Medulla oblongata (tissue), 1 donor: Measurements from ENCODE around the gene CCDC3.

ENCODE experiments used
- DNase-seq: peaks from one replicate; pipeline ENCODE4 v3.0.0-alpha.2; 2015; ENCODE audit errors: extremely low spot score

The CCDC3 gene

GRCh38 chr10:12924911-12925310 is 76.6 kb downstream of the CCDC3 start:
- DNase-seq = no peak

- no peak for DNase-seq
Measured at GRCh38 chr10:12922117-12922900, 79.2 kb downstream of the CCDC3 start.

- DNase-seq = no peak
Measured at GRCh38 chr10:12921163-12921562, 80.3 kb downstream of the CCDC3 start.

GRCh38 chr10:12919574-12919973 is 81.9 kb downstream of the CCDC3 start:
- DNase-seq = no peak

- DNase-seq = no peak
Measured at GRCh38 chr10:12916587-12916986, 84.9 kb downstream of the CCDC3 start.

GRCh38 chr10:12915637-12916168 is 85.8 kb downstream of the CCDC3 start:
- DNase-seq = no peak

- no peak for DNase-seq
Measured at GRCh38 chr10:12914111-12914510, 87.4 kb downstream of the CCDC3 start.

GRCh38 chr10:12911795-12912194 is 89.7 kb downstream of the CCDC3 start:
- DNase-seq = no peak

GRCh38 chr10:12910835-12911234 is 90.7 kb downstream of the CCDC3 start:
- DNase-seq = no peak

- no peak for DNase-seq
Measured at GRCh38 chr10:12909836-12910185, 91.7 kb downstream of the CCDC3 start.

GRCh38 chr10:12909182-12909835 is 92.2 kb downstream of the CCDC3 start:
- DNase-seq = no peak

GRCh38 chr10:12908773-12909172 is 92.7 kb downstream of the CCDC3 start:
- no peak for DNase-seq

- no peak for DNase-seq
Measured at GRCh38 chr10:12907656-12908055, 93.9 kb downstream of the CCDC3 start.

- DNase-seq = no peak
Measured at GRCh38 chr10:12906051-12906541, 95.4 kb downstream of the CCDC3 start.

- no peak for DNase-seq
Measured at GRCh38 chr10:12905067-12905466, 96.4 kb downstream of the CCDC3 start.

GRCh38 chr10:12902851-12903358 is 98.6 kb downstream of the CCDC3 start:
- DNase-seq = no peak

GRCh38 chr10:12902135-12902572 is 99.4 kb downstream of the CCDC3 start:
- peak; percentile 73 for DNase-seq

GRCh38 chr10:12899546-12899945 is 102.0 kb downstream of the CCDC3 start:
- no peak for DNase-seq

GRCh38 chr10:12898271-12898670 is 103.2 kb downstream of the CCDC3 start:
- DNase-seq = no peak

- no peak for DNase-seq
Measured at GRCh38 chr10:12897278-12897677, 104.2 kb downstream of the CCDC3 start.

GRCh38 chr10:12896251-12896650 is 105.3 kb downstream of the CCDC3 start:
- no peak for DNase-seq

GRCh38 chr10:12892924-12893323 is 108.6 kb downstream of the CCDC3 start:
- DNase-seq = no peak

- peak; percentile 23 for DNase-seq
Measured at GRCh38 chr10:12890958-12891357, 110.6 kb downstream of the CCDC3 start.
